GM12878 (cell line): ENCODE data around the gene NFE2L2. TPM values are rescaled to one million over a fixed set of nuclear protein-coding genes. Genes with fewer than 3 reads are reported as not detected.

Experiments
- ATAC-seq: fragments of 200-7000 bp; cut with Tn5 transposase; 3 replicates; pipeline ENCODE4 v1.9.1; 2020; ENCODE audit warnings: mild to moderate bottlenecking, moderate library complexity
- BruUV-seq: library from RNA; stranded (reverse); fragments of 400-500 nt; replicated peaks from 2 replicates; lab custom pipeline; 2021; lab: Mats Ljungman, UMichigan
- CTCF ChIA-PET: fragments of 300-600 bp; sonication (Branson Sonifier 250); formaldehyde crosslinking; extraction: SDS; loops from one replicate; lab custom pipeline; 2021; ENCODE audit warnings: inconsistent platforms; lab: Yijun Ruan, JAX
- POLR2A ChIA-PET: fragments of 350-600 bp; formaldehyde crosslinking; extraction: SDS; loops from one replicate; lab custom pipeline; 2021; ENCODE audit warnings: inconsistent platforms; lab: Charles Lee
- RAD21 ChIA-PET: fragments of 300-600 bp; sonication (Branson Sonifier 250); formaldehyde crosslinking; loops from one replicate; lab custom pipeline; 2023; ENCODE audit warnings: antibody characterized with exemption; ENCODE audit not compliant: unreplicated experiment; lab: Charles Lee
- SMC1A ChIA-PET: fragments of 300-600 bp; sonication (Branson Sonifier 250); formaldehyde crosslinking; loops from one replicate; lab custom pipeline; 2023; ENCODE audit not compliant: unreplicated experiment, uncharacterized antibody; lab: Charles Lee
- DNase-seq: peaks from one replicate; pipeline ENCODE4 v3.0.0-alpha.2; 2011; ENCODE audit warnings: low read depth, low spot score
- FAIRE-seq: peaks from 3 replicates; lab custom pipeline; 2011; peaks lifted over from hg19 to GRCh38; lab: Jason Lieb, UNC
- H2AFZ ChIP-seq: 2 replicates; pipeline ENCODE4 v1.6.0; 2011; ENCODE audit warnings: low read depth, low read length, control low read depth; ENCODE audit not compliant: control insufficient read depth
- H3K27ac ChIP-seq: 2 replicates; pipeline ENCODE4 v1.5.1; 2011; ENCODE audit warnings: control low read depth; ENCODE audit not compliant: control insufficient read depth, insufficient read depth
- H3K27me3 ChIP-seq, 2 experiments: replicated peaks in 1 of 2; 2 replicates each; pipeline versions ENCODE4 v1.6.0 to v1.6.1; 2011; ENCODE audit warnings: low read length in 1 of 2; ENCODE audit not compliant: control insufficient read depth in 2 of 2, insufficient read depth in 2 of 2
- H3K36me3 ChIP-seq, 2 experiments: 2 replicates each; pipeline ENCODE4 v1.5.1; 2011; ENCODE audit warnings: low read length in 1 of 2; ENCODE audit not compliant: control insufficient read depth in 2 of 2, insufficient read depth in 2 of 2
- H3K4me1 ChIP-seq: 2 replicates; pipeline ENCODE4 v1.6.1; 2011; ENCODE audit warnings: mild to moderate bottlenecking, low read length, moderate library complexity, mixed read lengths; ENCODE audit not compliant: control insufficient read depth, insufficient read depth
- H3K4me2 ChIP-seq: 2 replicates; pipeline ENCODE4 v1.6.0; 2011; ENCODE audit warnings: control low read depth; ENCODE audit not compliant: control insufficient read depth, insufficient read depth
- H3K4me3 ChIP-seq: fragments of 200-600 bp; sonication (generic); 2 replicates; pipeline ENCODE4 v1.5.1; 2016
- H3K79me2 ChIP-seq: 2 replicates; pipeline ENCODE4 v1.6.0; 2011; ENCODE audit warnings: low read length; ENCODE audit not compliant: control insufficient read depth, insufficient read depth
- H3K9ac ChIP-seq: 2 replicates; pipeline ENCODE4 v1.8.0; 2011; ENCODE audit warnings: low read length, control low read depth, mixed read lengths; ENCODE audit not compliant: control insufficient read depth, insufficient read depth
- H3K9me3 ChIP-seq: replicated peaks from 3 replicates; pipeline ENCODE4 v1.5.1; 2011; ENCODE audit warnings: mild to moderate bottlenecking, low read length; ENCODE audit not compliant: control insufficient read depth, insufficient read depth
- H4K20me1 ChIP-seq: 2 replicates; pipeline ENCODE4 v1.6.0; 2011; ENCODE audit not compliant: control insufficient read depth, insufficient read depth
- CBX3 ChIP-seq: fragments of 200-600 bp; sonication (generic); IDR thresholded peaks from 2 replicates; pipeline ENCODE4 v1.6.1; 2016; ENCODE audit warnings: low read depth, borderline replicate concordance
- EED ChIP-seq: sonication (generic); IDR thresholded peaks from 2 replicates; pipeline ENCODE4 v1.6.1; 2016; ENCODE audit warnings: antibody characterized with exemption, low read depth
- JUND ChIP-seq: IDR thresholded peaks from 2 replicates; pipeline ENCODE4 v1.6.1; 2012; ENCODE audit warnings: low read depth, mild to moderate bottlenecking, low read length, improper control_type of control experiment, moderate library complexity
- NFXL1 ChIP-seq: fragments of 450-650 bp; IDR thresholded peaks from 2 replicates; pipeline ENCODE4 v1.6.1; 2017; ENCODE audit warnings: antibody characterized with exemption, mild to moderate bottlenecking, borderline replicate concordance
- RCOR1 ChIP-seq: conservative IDR thresholded peaks from 2 replicates; pipeline ENCODE4 v1.6.1; 2012; ENCODE audit warnings: low read depth, low read length, improper control_type of control experiment
- SMARCA5 ChIP-seq: fragments of 450-650 bp; IDR thresholded peaks from 2 replicates; pipeline ENCODE4 v1.6.1; 2017; ENCODE audit warnings: mild to moderate bottlenecking
- ZNF24 ChIP-seq: fragments of 450-650 bp; IDR thresholded peaks from 2 replicates; pipeline ENCODE4 v1.6.1; 2017; ENCODE audit warnings: antibody characterized with exemption, mild to moderate bottlenecking
- ZNF384 ChIP-seq: IDR thresholded peaks from 2 replicates; pipeline ENCODE4 v1.6.1; 2012; ENCODE audit warnings: low read depth, mild to moderate bottlenecking, low read length, improper control_type of control experiment, borderline replicate concordance
- WGBS: methylation state at CpG from one replicate; pipeline ENCODE4 v1.1.6; 2016; ENCODE audit warnings: low lambda C conversion rate; ENCODE audit not compliant: insufficient replicate concordance, insufficient coverage; ENCODE audit errors: missing lambda C conversion rate; 5-methylcytosine and 5-hydroxymethylcytosine counted together
- in situ Hi-C: fragments of 300-500 bp; cut with MboI; formaldehyde crosslinking; loops from 9 replicates; pipeline ENCODE4 v1.14.3; 2018; ENCODE audit warnings: mixed read lengths
- intact Hi-C: fragments of 100-400 bp; cut with micrococcal nuclease; formaldehyde crosslinking; loops from one replicate; pipeline ENCODE4 v1.14.2; 2022; ENCODE audit not compliant: unreplicated experiment
- polyA plus RNA-seq, 11 experiments: library from polyadenylated mRNA; depleted of rRNA in 4 of 11; unstranded in 6 of 11; stranded (reverse) in 5 of 11; fragments of >200 nt; fragmentation: Nextera tagmentation in 4 of 11; fragmentation: Illumina TruSeq in 1 of 11; extraction: Ambion mirVana in 4 of 11; extraction: Trizol in 1 of 11; gene quantifications; 1 replicate in 1 of 11; 2 replicates in 10 of 11; pipeline versions ENCODE4 v1.2.1 to v1.2.3, GENCODE V29; 2011 to 2016; ENCODE audit warnings: inconsistent platforms in 2 of 11, missing spikeins in 2 of 11, low read depth in 1 of 11
- total RNA-seq, 4 experiments: library from RNA; depleted of rRNA in 3 of 4; stranded (reverse); fragments of >200 nt in 3 of 4; fragmentation: Illumina TruSeq in 1 of 4; extraction: Trizol in 1 of 4; gene quantifications; 2 replicates each; pipeline versions ENCODE4 v1.2.1 to v1.2.3, GENCODE V29; 2013 to 2021
- TF ChIP-seq, protein P1 (sequence below): IDR thresholded peaks from 2 replicates; pipeline ENCODE4 v1.6.1; 2011; ENCODE audit warnings: borderline replicate concordance, low read depth, mild to moderate bottlenecking, moderate library complexity, mixed read lengths, low read length; ENCODE audit not compliant: insufficient read depth; ENCODE audit errors: extremely low read length
- TF ChIP-seq, protein P2 (sequence below): fragments of 150-350 bp; IDR thresholded peaks from 2 replicates; pipeline ENCODE4 v1.6.1; 2016; ENCODE audit warnings: low read depth, low read length
- TF ChIP-seq, protein P3 (sequence below): fragments of 450-650 bp; IDR thresholded peaks from 2 replicates; pipeline ENCODE4 v1.6.1; 2016; ENCODE audit warnings: mild to moderate bottlenecking
- TF ChIP-seq, protein P4 (sequence below): IDR thresholded peaks from 2 replicates; pipeline ENCODE4 v1.6.1; 2012; ENCODE audit warnings: low read depth, low read length, improper control_type of control experiment
- TF ChIP-seq, protein P5 (sequence below): fragments of 450-650 bp; IDR thresholded peaks from 2 replicates; pipeline ENCODE4 v1.6.1; 2017; ENCODE audit warnings: mild to moderate bottlenecking, moderate library complexity

Gene NFE2L2
- total and polyA plus RNA-seq, 10 of the 15 experiments (the other 5 are each of a cell fraction or from before 2014, with no cell fraction given), result 18.4 to 69.8 (median 37.1) TPM

DNA sequence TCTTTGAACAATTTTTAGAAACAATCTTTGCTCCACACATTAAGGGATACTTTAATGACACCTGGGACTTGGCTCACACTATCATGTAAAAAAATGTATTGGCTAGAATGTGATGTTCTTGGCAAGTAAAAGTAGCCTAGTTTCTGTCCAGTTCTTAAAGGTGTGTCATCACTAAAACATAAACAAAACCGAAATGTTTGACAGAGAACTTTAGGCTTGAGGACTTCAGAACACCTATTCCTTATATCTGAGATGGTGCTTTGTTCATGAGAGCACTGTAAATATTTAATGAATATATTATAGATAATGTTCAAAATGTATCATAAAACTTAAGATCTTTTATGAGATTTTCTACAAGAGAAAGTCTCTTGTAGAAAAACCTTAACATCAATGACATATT, 71.7 kb downstream of the NFE2L2 start:
- no peak for DNase-seq
- H3K9me3 ChIP-seq, result no peaks in the 10 kb centered on the region
- H3K4me1 ChIP-seq, result peaks cover 7% of the 10 kb centered on the region; the same call in 1 of the 2 replicates
- H3K9ac ChIP-seq, result no peak overlapping the region
- WGBS, result 0% methylated on average over 1 of the region's 1 CpG
- H3K4me2 ChIP-seq, result peak overlapping the region; percentile 15
- in situ Hi-C loops, result no loop called here
- H4K20me1 ChIP-seq, result no peaks in the 10 kb centered on the region
- H3K79me2 ChIP-seq, result no peaks in the 10 kb centered on the region
- H3K27me3 ChIP-seq, result no peaks in the 10 kb centered on the region
- H3K36me3 ChIP-seq, result no peaks in the 10 kb centered on the region
- ChIA-PET RAD21 (no interaction called here), CTCF (no interaction called here), SMC1A (no interaction called here), POLR2A (no interaction called here)
- TF ChIP-seq EED (no peak), NFXL1 (no peak), SMARCA5 (no peak), RCOR1 (no peak), CBX3 (no peak), ZNF384 (no peak), ZNF24 (no peak), JUND (no peak)
- TF ChIP-seq, protein P1, sequence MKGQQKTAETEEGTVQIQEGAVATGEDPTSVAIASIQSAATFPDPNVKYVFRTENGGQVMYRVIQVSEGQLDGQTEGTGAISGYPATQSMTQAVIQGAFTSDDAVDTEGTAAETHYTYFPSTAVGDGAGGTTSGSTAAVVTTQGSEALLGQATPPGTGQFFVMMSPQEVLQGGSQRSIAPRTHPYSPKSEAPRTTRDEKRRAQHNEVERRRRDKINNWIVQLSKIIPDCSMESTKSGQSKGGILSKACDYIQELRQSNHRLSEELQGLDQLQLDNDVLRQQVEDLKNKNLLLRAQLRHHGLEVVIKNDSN, result no peak
- TF ChIP-seq, protein P2, sequence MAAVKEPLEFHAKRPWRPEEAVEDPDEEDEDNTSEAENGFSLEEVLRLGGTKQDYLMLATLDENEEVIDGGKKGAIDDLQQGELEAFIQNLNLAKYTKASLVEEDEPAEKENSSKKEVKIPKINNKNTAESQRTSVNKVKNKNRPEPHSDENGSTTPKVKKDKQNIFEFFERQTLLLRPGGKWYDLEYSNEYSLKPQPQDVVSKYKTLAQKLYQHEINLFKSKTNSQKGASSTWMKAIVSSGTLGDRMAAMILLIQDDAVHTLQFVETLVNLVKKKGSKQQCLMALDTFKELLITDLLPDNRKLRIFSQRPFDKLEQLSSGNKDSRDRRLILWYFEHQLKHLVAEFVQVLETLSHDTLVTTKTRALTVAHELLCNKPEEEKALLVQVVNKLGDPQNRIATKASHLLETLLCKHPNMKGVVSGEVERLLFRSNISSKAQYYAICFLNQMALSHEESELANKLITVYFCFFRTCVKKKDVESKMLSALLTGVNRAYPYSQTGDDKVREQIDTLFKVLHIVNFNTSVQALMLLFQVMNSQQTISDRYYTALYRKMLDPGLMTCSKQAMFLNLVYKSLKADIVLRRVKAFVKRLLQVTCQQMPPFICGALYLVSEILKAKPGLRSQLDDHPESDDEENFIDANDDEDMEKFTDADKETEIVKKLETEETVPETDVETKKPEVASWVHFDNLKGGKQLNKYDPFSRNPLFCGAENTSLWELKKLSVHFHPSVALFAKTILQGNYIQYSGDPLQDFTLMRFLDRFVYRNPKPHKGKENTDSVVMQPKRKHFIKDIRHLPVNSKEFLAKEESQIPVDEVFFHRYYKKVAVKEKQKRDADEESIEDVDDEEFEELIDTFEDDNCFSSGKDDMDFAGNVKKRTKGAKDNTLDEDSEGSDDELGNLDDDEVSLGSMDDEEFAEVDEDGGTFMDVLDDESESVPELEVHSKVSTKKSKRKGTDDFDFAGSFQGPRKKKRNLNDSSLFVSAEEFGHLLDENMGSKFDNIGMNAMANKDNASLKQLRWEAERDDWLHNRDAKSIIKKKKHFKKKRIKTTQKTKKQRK, result no peak
- TF ChIP-seq, protein P3, sequence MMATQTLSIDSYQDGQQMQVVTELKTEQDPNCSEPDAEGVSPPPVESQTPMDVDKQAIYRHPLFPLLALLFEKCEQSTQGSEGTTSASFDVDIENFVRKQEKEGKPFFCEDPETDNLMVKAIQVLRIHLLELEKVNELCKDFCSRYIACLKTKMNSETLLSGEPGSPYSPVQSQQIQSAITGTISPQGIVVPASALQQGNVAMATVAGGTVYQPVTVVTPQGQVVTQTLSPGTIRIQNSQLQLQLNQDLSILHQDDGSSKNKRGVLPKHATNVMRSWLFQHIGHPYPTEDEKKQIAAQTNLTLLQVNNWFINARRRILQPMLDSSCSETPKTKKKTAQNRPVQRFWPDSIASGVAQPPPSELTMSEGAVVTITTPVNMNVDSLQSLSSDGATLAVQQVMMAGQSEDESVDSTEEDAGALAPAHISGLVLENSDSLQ, result no peak
- TF ChIP-seq, protein P4, sequence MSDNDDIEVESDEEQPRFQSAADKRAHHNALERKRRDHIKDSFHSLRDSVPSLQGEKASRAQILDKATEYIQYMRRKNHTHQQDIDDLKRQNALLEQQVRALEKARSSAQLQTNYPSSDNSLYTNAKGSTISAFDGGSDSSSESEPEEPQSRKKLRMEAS, result no peak
- TF ChIP-seq, protein P5, sequence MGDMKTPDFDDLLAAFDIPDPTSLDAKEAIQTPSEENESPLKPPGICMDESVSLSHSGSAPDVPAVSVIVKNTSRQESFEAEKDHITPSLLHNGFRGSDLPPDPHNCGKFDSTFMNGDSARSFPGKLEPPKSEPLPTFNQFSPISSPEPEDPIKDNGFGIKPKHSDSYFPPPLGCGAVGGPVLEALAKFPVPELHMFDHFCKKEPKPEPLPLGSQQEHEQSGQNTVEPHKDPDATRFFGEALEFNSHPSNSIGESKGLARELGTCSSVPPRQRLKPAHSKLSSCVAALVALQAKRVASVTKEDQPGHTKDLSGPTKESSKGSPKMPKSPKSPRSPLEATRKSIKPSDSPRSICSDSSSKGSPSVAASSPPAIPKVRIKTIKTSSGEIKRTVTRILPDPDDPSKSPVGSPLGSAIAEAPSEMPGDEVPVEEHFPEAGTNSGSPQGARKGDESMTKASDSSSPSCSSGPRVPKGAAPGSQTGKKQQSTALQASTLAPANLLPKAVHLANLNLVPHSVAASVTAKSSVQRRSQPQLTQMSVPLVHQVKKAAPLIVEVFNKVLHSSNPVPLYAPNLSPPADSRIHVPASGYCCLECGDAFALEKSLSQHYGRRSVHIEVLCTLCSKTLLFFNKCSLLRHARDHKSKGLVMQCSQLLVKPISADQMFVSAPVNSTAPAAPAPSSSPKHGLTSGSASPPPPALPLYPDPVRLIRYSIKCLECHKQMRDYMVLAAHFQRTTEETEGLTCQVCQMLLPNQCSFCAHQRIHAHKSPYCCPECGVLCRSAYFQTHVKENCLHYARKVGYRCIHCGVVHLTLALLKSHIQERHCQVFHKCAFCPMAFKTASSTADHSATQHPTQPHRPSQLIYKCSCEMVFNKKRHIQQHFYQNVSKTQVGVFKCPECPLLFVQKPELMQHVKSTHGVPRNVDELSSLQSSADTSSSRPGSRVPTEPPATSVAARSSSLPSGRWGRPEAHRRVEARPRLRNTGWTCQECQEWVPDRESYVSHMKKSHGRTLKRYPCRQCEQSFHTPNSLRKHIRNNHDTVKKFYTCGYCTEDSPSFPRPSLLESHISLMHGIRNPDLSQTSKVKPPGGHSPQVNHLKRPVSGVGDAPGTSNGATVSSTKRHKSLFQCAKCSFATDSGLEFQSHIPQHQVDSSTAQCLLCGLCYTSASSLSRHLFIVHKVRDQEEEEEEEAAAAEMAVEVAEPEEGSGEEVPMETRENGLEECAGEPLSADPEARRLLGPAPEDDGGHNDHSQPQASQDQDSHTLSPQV, result no peak
- H3K27ac ChIP-seq, result peak overlapping the region; percentile 40; the same call in 1 of the 2 replicates
- peak overlapping the region; percentile 66 for H2AFZ ChIP-seq
- intact Hi-C loops, result no loop called here
- peak; percentile 61 for FAIRE-seq
- BruUV-seq, result no TSS peak
- ATAC-seq, result peak; percentile 24
- H3K4me3 ChIP-seq, result no peak overlapping the region
